Stimulated activated CD4-positive, alpha-beta T cell treated with anti-CD3 and anti-CD28 coated beads, Interleukin-2, amount 100 ng/mL, for 48 hours (primary cell): ENCODE data around the gene VPS8.
A peak's percentile ranks its signal among the peaks of the same experiment; 100 is the strongest.

ENCODE experiments used
- DNase-seq, 2 donors: peaks; one replicate each; pipeline ENCODE4 v3.0.0-alpha.2; 2020

The VPS8 gene

DNA sequence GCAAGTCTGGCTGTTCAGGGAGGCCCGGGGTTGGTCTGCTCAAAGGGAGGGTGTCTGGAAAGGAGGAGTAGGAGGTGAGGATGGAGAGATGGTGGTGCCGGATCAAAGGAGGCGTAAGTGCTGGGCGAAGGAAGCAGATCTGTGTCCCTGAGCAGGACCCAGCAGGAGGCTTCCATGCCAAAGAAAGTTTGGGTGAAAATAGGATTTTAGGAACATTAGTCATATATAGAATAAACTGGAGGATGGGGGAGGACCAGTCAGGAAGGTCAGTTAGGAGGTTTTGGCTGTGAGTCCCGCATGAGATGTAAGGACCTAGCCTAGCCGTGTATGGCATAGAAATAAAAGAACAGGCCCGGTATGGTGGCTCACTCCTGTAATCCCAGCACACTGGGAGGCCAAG is 28.6 kb upstream of the VPS8 start:
- DNase-seq, result no peak

DNA sequence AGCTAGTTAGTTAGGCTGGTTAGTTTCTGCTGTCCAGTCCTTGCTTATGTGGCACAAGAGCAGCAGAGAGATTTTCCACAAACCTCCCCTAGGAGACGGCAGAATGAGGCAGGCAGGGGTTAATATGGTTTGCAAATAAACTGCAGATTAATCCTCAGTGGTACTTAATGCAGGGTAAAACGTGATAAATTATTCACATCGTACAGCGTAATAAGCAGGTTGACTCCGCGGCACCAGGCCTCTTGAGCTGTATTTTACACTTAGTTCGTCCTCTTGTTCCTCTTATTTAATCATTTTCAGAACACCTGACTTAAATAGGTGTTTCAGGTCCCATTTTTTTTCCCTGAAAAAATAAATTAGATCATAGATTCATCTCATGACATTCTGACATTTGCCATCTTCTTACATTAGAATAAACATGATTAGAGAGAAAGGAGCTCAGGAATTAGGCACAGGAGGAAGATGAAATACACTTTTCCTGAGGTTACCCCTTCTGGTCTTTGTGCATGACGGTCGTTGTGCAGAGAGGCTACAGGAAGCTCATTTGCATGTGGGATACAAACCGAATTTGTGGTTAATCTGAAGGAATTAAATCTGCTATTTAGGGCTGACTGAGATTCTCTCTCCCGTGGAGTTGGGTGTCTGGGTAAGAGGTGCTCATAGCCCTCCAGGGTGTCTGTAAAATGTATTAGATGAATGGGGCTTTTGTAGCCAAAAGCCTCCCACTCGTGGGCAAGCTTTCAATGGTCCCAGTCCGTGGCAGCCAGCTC is 27.1 kb upstream of the VPS8 start:
- DNase-seq, result no peak

GRCh38 chr3:184785890-184786279 is 26.1 kb upstream of the VPS8 start:
- no peak for DNase-seq

DNA sequence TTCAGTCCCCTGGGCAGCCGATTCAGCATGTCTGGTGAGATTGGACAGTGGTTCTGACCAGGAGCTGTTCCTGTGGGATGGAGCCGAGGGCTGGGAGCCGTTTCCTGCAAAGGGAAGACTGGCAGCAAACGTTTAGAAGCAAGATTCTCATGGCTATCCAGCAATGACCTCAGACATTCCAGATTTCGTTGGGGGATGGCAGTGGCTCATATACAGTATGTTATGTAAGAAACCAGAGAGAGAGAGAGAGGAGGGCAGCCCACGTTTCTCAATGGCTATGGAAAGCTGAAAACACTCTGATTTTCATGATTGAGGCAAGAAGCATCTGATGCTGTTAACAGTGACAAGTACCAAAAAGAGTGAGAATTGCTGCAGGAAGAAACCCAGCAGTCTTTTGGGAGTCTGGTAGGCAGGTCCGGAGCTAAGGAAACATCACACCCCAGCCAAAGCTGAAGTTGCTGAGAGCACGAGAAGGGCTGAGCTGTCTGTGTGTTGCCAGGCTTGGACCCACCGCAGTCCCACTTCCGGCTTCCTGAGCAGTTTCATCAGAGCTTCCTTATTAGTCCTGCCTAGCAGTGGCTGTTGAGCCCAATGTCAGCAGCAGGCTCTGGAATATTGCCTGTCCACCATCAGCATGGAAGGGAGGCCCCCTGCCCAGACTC is 25.6 kb upstream of the VPS8 start:
- DNase-seq, result peak in 1 of 2 donors; percentile 17

DNA sequence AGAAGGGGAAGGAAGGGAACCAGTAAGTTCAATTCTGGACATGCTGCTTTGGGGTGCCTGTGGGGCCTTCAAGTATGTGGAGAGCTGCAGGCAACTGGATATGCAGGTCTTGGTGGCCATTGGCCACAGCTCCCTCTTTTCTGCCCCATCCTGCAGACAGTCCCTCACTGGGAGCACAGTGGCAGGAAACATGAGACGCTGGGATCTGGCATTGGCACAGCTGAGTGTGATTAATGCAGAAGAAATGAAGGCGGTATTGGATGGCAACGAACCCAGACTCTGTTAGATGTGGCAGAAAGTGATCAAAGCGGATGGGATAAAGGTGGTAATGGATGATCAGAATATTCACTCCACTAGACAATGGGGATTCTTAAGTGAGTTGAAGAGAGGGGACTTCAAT is 23.2 kb upstream of the VPS8 start:
- DNase-seq, result no peak

DNA sequence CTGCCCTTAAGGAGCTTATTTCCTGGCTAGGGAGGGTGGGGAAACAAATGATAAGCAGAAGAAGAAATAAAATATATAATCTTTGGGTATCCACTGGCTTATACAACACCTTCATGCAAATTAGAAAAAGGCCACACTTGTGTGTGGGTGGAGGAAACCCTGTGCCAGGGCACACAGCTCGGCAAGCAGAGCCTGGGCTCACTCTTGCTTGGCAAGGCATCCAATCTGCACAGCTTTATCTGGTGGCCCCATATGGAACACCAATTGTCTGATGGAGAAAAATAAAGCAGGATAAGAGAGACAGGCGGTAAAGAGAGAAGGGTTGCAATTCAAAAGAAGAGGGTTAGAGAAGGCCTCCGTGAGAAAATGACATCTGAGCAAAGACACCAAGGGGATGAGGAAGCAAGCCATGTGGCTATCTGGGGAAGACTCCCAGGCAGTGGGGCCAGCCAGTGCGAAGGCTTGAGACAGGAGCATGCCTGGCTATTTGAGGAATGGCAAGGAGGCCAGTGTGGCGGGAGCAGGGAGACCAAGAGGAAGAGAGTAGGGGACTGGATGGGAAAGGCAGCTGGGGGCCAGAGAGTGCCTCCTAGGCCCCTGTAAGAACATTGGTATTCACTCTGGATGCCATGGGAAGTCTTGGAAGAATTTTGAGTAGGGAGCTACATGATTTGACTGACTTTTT is 22.5 kb upstream of the VPS8 start:
- DNase-seq, result no peak

- no peak for DNase-seq
Measured at GRCh38 chr3:184791171-184791570, 20.8 kb upstream of the VPS8 start.

DNA sequence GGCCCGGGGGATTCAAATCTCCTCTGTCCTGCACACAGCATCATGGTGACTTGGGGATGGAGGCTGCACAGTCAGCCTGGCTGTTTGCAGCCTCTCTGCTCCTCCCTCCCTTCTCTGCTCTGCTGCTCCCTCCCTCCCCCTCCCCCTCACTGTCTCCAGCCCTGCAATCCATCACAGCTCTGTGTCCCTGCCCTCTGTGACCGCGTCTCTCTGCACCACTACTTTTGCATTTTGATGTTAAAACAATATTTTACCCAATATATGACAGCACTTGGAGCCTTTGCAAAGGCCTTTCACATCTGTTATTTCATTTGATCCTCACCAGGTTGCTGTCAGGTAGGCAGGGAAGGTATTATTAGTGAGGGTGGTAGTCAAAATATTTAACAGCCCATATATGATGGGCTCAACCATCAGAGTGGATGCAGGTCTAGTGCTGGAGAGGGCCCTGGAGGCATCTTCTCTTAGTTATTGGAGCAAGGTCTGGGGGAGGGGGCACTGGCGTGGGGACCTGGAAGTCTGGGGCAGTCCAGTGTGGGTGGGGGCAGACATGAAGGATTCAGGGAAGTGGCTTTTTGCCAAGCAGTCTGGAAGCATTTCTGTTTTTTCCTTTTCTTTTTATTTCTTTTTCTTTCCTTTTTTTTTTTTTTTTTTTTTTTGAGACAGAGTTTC is 16.3 kb upstream of the VPS8 start:
- DNase-seq, result no peak

GRCh38 chr3:184796551-184796950 is 15.4 kb upstream of the VPS8 start:
- DNase-seq, result no peak

GRCh38 chr3:184796954-184797353 is 15.0 kb upstream of the VPS8 start:
- no peak for DNase-seq

- DNase-seq, result no peak
Measured at GRCh38 chr3:184798120-184798519, 13.8 kb upstream of the VPS8 start.

DNA sequence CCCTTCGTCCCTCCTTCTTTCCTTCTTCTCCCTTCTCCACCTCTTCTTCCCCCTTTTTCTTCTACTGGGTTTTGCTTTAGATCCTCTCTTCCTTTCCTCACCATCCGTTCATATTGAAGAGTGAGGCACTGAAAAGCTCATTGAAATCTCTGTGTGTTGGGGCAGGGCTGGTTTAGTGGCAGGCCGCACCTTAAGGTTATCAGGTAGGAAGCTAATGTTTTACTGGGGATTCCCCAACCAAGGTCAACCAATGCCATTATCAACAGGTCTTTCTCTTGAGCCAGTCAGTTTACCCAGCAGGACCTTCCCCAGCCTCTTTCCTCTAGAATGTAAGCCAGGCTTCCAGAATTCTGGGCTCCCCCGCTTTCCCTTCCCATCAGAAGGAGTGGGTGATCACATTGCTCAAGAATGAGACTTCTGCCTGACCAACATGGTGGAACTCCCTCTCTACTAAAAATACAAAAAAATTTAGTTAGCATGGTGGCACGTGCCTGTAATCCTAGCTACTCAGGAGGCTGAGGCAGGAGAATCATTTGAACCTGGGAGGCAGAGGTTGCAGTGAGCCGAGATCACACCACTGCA is 11.5 kb upstream of the VPS8 start:
- no peak for DNase-seq

DNA sequence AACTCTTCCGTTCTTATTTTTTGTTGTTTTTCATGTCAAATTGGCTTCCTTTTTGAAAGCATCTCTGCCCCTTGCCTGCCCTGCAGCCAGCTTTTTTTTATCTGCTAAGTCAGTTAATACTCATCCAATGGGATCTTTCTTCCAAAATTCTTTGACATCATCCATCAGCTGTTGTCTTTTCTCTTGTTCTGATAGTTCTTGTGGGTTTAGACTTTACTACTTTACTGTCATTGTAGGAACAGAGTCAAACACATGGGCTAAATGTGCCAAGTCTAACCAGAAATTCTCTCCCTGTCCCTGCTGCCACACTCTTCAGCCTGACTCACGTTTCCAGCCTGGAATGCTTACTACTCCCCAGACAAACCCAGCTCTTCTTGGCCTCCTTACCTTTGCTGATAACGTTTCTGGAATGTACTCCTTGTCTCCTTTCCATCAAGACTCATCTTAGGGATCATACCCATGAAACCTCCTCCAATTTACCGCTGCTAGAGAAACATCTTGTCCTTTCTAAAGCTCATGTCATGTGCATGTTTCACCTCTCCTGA is 10.7 kb upstream of the VPS8 start:
- DNase-seq, result no peak

DNA sequence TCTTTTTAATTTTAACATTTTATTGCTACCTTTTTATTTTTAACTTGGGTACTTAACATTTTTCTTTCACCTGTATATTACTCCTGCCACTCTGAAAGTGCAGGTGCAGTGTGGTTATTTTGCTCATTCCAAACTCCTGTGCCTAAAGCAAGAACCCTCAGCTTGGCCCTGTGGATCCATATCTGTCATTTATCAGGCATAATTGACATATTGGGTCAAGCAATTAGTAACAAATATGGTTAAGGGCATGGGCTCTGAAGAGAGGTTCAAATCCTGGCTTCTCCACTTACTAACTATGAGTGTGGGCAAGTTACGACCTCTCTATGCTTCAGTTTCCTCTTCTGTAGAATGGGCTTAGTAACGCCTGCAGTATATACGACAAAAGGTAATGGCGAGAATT is 9.8 kb upstream of the VPS8 start:
- no peak for DNase-seq

DNA sequence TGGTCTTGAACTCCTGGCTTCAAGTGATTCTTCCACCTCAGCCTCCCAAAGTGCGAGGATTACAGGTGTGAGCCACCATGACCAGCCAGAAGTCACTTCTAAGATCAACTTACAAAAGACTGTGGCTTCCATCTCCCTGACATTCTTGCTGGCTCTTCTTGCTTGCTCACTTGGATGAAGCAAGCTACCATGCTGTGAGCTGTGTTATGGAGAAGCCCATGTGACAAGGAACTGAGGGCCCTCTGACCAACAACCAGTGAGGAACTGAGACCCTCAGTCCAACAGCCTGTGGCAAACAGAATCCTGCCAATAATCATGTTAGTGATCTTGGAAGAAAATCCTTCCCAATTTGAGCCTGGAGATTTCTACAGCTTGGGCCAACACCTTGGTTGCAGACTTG is 7.2 kb upstream of the VPS8 start:
- no peak for DNase-seq

DNA sequence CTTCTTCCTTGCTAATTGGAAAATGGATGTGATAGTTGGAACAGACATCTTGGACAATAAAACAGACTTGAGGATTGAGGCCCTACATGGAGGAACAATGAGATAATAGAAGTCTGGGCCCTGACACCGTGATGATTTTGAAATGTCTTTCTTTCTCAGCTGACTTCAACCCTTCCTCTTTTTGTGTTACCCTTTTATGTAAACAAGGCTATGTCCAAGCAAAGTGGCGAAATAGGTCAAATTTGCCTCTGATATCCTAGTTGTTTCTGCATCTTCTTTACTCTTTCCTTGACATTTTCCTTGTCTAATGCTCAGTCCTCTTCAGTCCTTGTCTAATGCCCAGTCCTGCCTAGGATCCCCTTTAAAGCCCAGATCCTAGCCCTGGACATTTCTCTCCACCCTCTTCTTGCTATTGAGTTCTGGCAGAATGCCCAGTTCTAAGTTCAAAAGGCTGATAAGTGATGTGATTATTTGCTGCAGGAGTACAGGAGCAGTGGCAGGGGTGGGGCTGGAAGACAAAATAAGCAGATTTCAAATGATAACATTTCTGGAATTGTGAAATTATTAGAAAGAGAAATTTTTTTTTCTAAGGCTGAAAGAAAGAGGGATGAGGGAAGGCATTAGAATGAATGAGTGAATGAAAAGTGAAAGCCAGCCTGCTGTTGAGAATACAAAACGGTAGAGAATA is 6.5 kb upstream of the VPS8 start:
- no peak for DNase-seq

- DNase-seq, result no peak
Measured at GRCh38 chr3:184806567-184807271, 5.2 kb upstream of the VPS8 start.

DNA sequence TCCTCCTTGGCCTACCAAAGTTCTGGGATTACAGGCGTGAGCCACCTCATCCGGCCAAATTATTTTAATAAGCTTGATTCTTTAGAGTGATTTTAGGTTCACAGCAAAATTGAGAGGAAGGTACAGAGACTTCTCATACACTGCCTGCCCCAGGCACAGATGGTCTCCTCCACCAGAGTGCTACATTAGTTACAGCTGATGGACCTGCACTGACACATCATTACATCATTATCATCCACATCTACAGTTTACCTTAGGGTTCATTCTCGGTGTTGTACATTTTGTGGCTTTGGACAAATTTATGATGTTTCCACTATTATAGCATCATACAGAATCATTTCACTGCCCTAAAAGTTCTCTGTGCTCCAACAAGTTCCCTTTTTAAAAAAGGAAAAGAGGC is 4.4 kb upstream of the VPS8 start:
- DNase-seq, result no peak

DNA sequence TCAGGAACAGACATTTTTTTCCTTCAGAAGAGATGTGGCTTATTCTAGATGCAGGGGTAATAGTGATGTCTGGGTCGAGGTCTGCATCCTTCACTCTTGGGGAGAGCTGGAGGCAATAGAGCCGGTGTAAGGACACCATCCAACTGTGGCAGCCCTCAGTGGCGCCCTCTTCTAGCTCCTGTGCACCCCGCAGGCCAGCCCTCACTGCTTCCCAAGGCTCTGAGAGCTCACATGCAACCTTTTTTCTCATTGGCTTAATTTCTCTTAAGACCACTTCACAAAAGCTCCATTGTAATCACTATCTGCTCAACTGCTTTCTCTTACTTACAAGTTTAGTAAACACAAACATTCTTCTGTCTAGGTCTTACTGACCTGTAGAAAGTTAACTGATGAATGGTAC is 3.9 kb upstream of the VPS8 start:
- DNase-seq, result no peak

DNA sequence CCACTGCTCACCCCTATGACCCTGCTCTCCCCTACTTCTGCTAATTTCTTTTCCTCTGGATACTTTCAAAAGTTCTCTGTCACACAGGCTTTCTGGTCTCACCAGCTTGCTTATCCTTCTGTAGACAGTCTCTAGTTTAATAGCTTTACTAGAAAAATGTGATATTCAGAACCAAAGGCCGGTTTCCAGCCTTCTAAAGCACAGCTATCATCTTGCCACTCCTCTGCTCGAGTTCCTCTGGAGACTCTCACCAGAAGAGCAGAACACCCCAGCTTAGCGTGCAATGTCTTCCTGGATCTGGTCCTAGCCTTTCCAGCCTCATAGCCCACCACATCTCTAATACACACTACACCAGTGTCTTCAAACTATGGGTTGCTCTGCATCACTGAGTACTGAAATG is 1.8 kb upstream of the VPS8 start:
- DNase-seq, result no peak

DNA sequence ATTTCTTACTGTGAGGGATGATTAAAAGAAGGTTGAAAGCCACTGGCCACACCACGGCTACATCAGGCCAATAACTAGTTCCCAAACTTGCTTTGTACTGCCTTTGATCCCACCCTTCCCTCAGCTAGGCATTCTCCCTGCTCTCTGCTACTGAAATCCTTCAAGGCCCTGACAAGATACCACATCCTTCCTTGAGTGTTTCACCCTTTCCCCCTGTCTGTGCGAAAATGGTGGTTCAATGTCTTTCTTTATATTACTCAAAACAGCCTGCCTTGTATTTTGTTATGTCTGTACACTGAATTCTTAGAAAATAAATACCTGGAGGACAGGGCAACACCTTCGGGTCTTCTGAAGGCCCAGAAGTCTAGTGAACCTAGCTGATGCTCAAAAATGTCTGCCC is 932 bp upstream of the VPS8 start:
- DNase-seq, result no peak

DNA sequence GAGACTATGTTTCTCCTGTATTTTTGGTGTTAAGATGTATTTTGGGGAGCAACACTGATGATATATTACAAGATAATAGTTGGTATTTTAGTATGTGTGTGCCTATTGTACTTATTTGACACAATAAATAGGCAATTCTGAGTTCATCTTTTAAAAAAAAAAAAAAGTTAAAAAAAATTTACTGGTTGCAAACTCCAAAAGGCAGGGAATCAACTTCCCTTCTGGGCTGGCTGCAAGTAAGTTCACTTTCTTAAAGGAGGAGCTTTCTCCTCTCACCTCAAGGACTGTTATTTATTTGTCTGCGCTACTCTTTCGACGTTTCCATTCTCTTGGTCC is 335 bp upstream of the VPS8 start:
- DNase-seq, result no peak
